ENCODE measurements around the gene GYS2.
"Not testable (repeated sequence)": the region's sequence is repeated elsewhere in the genome, so short reads cannot be mapped to it uniquely, and the experiment has no call there.

Gene GYS2

DNA sequence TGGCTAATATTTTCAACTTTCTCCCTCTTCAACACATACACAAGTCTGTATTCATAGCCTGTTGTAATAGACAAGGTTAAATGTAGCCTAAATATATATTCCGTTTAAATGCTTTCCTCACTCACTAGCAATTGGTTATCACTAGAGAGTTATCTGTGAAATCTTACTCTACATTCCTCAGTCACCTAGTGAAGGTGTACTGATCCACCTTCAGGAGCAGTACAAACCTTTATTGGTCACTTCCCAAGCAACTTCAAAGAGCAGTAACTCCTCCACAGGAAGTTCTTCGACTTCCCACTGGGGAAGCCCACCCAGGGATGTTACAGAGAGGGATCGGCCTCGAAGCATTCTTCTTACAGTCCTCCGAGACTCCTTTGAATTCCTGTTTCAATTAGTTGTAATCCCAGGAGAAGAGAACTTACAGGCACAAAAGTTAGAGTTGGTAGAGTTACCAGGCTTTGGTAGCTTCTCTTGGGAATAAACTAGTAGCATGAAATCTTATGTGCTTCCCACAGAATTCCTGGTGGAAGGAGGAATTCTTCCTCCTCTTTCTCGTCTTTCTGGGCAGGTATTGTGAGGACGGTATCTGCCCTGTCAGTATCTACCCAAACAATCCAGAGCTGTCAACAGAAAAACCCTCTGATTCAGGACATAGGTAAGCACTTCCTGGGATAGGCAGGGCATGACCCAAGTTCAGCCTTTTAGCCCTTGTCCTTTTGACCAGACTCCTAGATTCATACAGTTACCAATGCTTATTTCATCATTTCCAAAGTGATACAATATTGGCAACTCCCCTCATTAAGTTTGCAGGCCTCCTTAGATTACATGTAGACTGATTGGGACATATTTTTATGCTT lies at the start of gene GYS2:
TSS of gene GYS2 (minus strand) at position 603 of the 857 bp plus-strand sequence. CDS start at position 348, 255 bp downstream.
- no peak within 1 kb of the TSS for H3K4me3 ChIP-seq (ENCODE audit: low read depth, low read length)
- H3K27me3 ChIP-seq (ENCODE audit: control insufficient read depth, insufficient read depth, low read length) = no peaks in the 10 kb centered on the region
- H3K9ac ChIP-seq (ENCODE audit: low read depth, low read length) = no peak within 1 kb of the TSS
- H3K4me1 ChIP-seq (ENCODE audit: control insufficient read depth, insufficient read depth, low read length) = no peaks in the 10 kb centered on the region
- H3K36me3 ChIP-seq (ENCODE audit: control insufficient read depth, insufficient read depth, low read length) = no peaks in the 10 kb centered on the region
- no peaks in the 10 kb centered on the region for H3K9me3 ChIP-seq (ENCODE audit: control insufficient read depth, insufficient read depth, low read length)

DNA sequence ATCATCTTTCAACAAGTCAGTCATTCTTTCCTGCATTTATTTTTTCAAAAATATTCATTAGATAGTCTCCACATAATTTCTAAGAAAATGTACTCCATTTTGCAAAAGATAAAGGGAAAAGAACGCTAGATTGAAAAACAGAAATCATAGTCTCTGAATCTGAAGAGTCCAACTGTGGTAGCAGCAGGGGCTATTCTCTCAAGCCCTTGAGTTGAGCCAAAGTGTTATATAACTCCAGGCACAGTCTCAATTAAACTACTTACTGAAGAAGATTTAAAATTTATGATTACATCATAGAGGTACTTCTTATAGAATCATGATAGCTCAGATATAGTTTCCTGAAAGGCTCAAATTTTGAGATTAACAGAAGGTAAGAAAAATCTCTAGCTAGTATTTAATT lies 47.2 kb upstream of the GYS2 start:
- H3K27me3 ChIP-seq (ENCODE audit: control insufficient read depth, insufficient read depth, low read length) = no peaks in the 10 kb centered on the region
- no peak overlapping the region for H3K9ac ChIP-seq (ENCODE audit: low read depth, low read length)
- H3K4me1 ChIP-seq (ENCODE audit: control insufficient read depth, insufficient read depth, low read length) = peaks cover 10% of the 10 kb centered on the region
- no peak overlapping the region for H3K4me3 ChIP-seq (ENCODE audit: low read depth, low read length)
- H3K36me3 ChIP-seq (ENCODE audit: control insufficient read depth, insufficient read depth, low read length) = peaks cover 34% of the 10 kb centered on the region
- no peaks in the 10 kb centered on the region for H3K9me3 ChIP-seq (ENCODE audit: control insufficient read depth, insufficient read depth, low read length)

DNA sequence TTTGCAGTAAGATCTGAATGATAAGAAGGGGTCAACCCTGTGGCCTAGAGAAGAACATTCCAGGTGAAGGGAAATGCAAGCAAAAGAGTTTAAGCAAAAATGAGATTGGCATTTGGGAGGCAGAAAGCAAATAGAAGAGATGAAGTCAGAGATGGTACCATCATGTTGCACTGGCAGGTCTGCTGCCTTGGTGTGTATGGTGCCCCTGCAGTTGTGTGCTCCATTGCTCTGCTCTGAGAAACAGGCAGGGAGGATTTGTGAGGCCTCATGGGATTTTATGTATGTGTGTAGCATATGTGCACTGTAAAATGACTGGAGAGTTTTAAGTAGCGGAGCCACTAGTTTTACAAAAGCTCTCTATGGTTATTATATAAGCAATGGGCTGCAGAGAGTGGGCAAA lies 46.4 kb upstream of the GYS2 start:
- Histone ChIP-seq H3K36me3 (ENCODE audit: control insufficient read depth, insufficient read depth, low read length) (peaks cover 34% of the 10 kb centered on the region), H3K9me3 (ENCODE audit: control insufficient read depth, insufficient read depth, low read length) (no peaks in the 10 kb centered on the region), H3K4me3 (ENCODE audit: low read depth, low read length) (no peak overlapping the region), H3K4me1 (ENCODE audit: control insufficient read depth, insufficient read depth, low read length) (peaks cover 16% of the 10 kb centered on the region), H3K27me3 (ENCODE audit: control insufficient read depth, insufficient read depth, low read length) (no peaks in the 10 kb centered on the region), H3K9ac (ENCODE audit: low read depth, low read length) (no peak overlapping the region)

DNA sequence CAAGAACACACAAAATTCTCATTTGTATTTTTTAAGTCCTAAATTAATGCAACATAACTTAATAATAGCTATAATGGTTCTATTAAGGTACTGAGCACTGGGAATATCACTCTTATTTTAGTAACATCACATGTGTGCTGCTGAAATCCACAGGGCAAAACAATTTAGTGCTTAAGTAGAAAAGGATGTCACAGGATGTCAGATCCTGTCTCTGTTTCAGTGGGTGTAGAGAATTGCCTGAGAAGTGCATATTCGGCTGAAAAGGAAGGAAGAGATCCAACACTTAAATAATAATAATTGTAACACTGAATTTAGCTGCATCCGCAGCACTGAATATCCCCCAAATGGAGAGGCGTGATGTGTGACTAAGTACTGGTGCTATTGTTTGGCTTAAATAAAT lies 44.4 kb upstream of the GYS2 start:
- Histone ChIP-seq H3K4me1 (ENCODE audit: control insufficient read depth, insufficient read depth, low read length) (peaks cover 15% of the 10 kb centered on the region), H3K9ac (ENCODE audit: low read depth, low read length) (no peak overlapping the region), H3K27me3 (ENCODE audit: control insufficient read depth, insufficient read depth, low read length) (no peaks in the 10 kb centered on the region), H3K4me3 (ENCODE audit: low read depth, low read length) (no peak overlapping the region), H3K9me3 (ENCODE audit: control insufficient read depth, insufficient read depth, low read length) (no peaks in the 10 kb centered on the region), H3K36me3 (ENCODE audit: control insufficient read depth, insufficient read depth, low read length) (peaks cover 33% of the 10 kb centered on the region)

DNA sequence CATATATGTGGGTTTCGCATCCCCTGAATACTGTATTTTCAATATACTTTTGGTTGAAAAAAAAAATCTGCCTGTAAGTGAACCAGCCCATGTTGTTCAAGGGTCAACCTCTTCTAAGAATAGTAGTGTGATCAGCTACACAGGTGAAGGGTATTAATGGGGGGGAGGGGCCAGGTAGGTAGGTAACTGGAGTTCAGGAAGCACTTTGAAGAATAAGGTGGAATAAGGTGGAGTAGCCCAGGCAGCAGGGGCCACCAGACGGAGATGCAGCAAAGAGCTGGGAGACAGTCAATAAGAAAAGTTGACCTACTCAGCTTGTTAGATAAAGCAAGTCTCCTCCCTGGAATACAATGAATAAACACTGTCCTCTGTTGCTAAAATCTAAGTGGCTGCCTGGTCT lies 43.7 kb upstream of the GYS2 start:
- peaks cover 15% of the 10 kb centered on the region for H3K4me1 ChIP-seq (ENCODE audit: control insufficient read depth, insufficient read depth, low read length)
- H3K4me3 ChIP-seq (ENCODE audit: low read depth, low read length) = no peak overlapping the region
- H3K9me3 ChIP-seq (ENCODE audit: control insufficient read depth, insufficient read depth, low read length) = no peaks in the 10 kb centered on the region
- no peaks in the 10 kb centered on the region for H3K27me3 ChIP-seq (ENCODE audit: control insufficient read depth, insufficient read depth, low read length)
- H3K36me3 ChIP-seq (ENCODE audit: control insufficient read depth, insufficient read depth, low read length) = peaks cover 29% of the 10 kb centered on the region
- no peak overlapping the region for H3K9ac ChIP-seq (ENCODE audit: low read depth, low read length)

DNA sequence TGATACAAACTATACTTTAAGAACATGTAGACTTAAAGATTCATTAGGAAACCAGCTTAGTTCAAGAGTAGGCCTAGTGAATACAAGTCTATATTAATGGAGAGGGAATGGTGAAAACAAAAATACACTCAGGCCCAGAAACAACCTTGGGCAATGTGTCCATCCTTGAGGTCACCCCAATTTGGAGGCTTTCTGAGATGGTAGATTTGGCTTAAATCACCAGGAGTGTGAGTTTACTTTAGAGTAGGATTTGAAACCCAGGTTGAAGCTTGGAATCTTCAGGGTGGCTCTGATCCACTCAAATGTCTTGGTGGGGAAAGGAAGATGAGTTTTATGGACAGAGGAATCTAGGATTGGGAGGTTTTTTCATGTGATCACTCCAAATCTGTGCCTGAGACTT lies 42.5 kb upstream of the GYS2 start:
- Histone ChIP-seq H3K27me3 (ENCODE audit: control insufficient read depth, insufficient read depth, low read length) (no peaks in the 10 kb centered on the region), H3K4me3 (ENCODE audit: low read depth, low read length) (no peak overlapping the region), H3K9ac (ENCODE audit: low read depth, low read length) (no peak overlapping the region), H3K4me1 (ENCODE audit: control insufficient read depth, insufficient read depth, low read length) (peaks cover 13% of the 10 kb centered on the region), H3K36me3 (ENCODE audit: control insufficient read depth, insufficient read depth, low read length) (peaks cover 35% of the 10 kb centered on the region), H3K9me3 (ENCODE audit: control insufficient read depth, insufficient read depth, low read length) (no peaks in the 10 kb centered on the region)

DNA sequence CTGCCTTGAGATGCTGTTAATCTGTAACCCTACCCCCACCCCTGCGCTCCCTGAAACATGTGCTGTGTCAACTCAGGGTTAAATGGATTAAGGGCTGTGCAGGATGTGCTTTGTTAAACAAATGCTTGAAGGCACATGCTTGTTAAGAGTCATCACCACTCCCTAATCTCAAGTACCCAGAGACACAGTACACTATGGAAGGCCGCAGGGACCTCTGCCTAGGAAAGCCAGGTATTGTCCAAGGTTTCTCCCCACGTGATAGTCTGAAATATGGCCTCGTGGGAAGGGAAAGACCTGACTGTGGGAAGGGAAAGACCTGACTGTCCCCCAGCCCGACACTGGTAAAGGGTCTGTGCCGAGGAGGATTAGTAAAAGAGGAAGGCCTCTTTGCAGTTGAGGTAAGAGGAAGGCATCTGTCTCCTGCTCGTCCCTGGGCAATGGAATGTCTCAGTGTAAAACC lies 40.4 kb upstream of the GYS2 start:
- not testable (repeated sequence) for H3K9ac ChIP-seq (ENCODE audit: low read depth, low read length); H3K9me3 ChIP-seq (ENCODE audit: control insufficient read depth, insufficient read depth, low read length); H3K27me3 ChIP-seq (ENCODE audit: control insufficient read depth, insufficient read depth, low read length); H3K4me3 ChIP-seq (ENCODE audit: low read depth, low read length)
- H3K36me3 ChIP-seq (ENCODE audit: control insufficient read depth, insufficient read depth, low read length) = peaks cover 35% of the 10 kb centered on the region
- peaks cover 13% of the 10 kb centered on the region for H3K4me1 ChIP-seq (ENCODE audit: control insufficient read depth, insufficient read depth, low read length)

DNA sequence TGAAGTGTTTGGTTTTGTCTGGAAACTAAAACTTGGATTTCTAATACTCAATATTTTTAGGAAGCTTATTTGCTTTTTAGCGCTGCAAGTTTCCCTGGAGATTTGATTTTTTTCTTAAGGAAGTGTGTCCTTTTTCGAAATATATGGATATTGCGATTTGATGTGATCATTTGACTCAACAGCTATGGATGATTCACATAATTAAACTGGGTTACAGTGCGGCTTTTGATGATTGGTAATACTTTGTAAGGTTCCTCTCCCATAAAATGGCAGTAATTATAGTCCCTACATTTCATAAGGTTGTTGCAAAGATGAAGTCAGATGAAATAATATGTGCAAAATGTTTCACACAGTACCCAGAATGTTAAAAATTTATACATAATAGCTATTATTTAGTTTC lies 39.9 kb upstream of the GYS2 start:
- Histone ChIP-seq H3K4me1 (ENCODE audit: control insufficient read depth, insufficient read depth, low read length) (peaks cover 13% of the 10 kb centered on the region), H3K9me3 (ENCODE audit: control insufficient read depth, insufficient read depth, low read length) (no peaks in the 10 kb centered on the region), H3K36me3 (ENCODE audit: control insufficient read depth, insufficient read depth, low read length) (peaks cover 35% of the 10 kb centered on the region), H3K4me3 (ENCODE audit: low read depth, low read length) (no peak overlapping the region), H3K9ac (ENCODE audit: low read depth, low read length) (no peak overlapping the region), H3K27me3 (ENCODE audit: control insufficient read depth, insufficient read depth, low read length) (no peaks in the 10 kb centered on the region)

DNA sequence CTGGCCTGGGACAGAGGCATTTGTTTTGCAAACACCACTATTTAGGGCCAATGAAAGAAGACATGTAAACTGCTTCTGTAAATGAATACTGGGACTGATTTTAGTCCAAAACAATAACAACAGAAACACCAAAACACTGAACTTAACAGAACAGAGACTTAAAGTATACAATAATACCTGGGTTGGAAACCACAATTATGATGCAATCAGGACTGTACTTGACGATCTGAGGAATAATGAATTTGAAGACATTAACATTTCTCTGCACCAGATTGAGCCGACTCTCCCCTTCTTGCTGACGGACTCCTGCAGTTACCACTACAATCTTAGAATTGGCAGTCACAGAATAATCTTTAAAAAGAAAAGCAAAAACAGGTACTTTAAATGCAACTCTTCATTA lies 39.1 kb upstream of the GYS2 start:
- Histone ChIP-seq H3K4me3 (ENCODE audit: low read depth, low read length) (no peak overlapping the region), H3K36me3 (ENCODE audit: control insufficient read depth, insufficient read depth, low read length) (peaks cover 32% of the 10 kb centered on the region), H3K27me3 (ENCODE audit: control insufficient read depth, insufficient read depth, low read length) (no peaks in the 10 kb centered on the region), H3K9ac (ENCODE audit: low read depth, low read length) (no peak overlapping the region), H3K4me1 (ENCODE audit: control insufficient read depth, insufficient read depth, low read length) (peaks cover 13% of the 10 kb centered on the region), H3K9me3 (ENCODE audit: control insufficient read depth, insufficient read depth, low read length) (no peaks in the 10 kb centered on the region)

DNA sequence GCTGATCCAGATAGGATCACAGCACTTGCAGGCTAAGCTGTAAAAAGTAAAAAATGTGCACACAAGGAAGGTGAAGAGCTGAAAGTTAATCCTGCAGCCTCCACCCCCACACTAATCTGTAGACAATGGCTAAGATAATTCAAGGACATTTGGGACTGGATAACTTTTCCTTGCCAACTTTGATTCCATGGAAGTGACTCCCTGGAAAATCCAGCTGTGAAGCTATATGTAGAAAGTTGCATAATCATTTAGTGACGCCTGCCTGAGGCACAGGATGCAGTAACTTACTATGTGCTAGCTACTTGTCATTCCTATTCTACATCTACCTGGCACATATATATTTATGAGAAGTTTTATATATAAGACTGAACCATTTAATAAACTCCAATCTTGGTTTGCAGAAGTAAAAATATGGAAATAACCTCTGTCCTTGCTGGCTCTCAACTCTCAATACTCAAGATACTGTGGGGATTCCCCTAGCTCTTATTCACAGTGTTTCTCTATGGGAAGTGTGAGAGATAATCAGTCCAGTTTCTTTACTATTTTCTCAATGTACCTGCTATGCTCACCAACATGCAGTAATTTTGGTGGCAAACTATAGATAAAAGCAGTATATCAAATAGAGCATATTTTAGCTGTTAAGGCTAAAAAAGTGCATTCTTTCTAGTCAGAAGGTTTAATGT lies 38.2 kb upstream of the GYS2 start:
- Histone ChIP-seq H3K9me3 (ENCODE audit: control insufficient read depth, insufficient read depth, low read length) (no peaks in the 10 kb centered on the region), H3K36me3 (ENCODE audit: control insufficient read depth, insufficient read depth, low read length) (peaks cover 32% of the 10 kb centered on the region), H3K4me1 (ENCODE audit: control insufficient read depth, insufficient read depth, low read length) (peaks cover 13% of the 10 kb centered on the region), H3K4me3 (ENCODE audit: low read depth, low read length) (no peak overlapping the region), H3K27me3 (ENCODE audit: control insufficient read depth, insufficient read depth, low read length) (no peaks in the 10 kb centered on the region), H3K9ac (ENCODE audit: low read depth, low read length) (no peak overlapping the region)

DNA sequence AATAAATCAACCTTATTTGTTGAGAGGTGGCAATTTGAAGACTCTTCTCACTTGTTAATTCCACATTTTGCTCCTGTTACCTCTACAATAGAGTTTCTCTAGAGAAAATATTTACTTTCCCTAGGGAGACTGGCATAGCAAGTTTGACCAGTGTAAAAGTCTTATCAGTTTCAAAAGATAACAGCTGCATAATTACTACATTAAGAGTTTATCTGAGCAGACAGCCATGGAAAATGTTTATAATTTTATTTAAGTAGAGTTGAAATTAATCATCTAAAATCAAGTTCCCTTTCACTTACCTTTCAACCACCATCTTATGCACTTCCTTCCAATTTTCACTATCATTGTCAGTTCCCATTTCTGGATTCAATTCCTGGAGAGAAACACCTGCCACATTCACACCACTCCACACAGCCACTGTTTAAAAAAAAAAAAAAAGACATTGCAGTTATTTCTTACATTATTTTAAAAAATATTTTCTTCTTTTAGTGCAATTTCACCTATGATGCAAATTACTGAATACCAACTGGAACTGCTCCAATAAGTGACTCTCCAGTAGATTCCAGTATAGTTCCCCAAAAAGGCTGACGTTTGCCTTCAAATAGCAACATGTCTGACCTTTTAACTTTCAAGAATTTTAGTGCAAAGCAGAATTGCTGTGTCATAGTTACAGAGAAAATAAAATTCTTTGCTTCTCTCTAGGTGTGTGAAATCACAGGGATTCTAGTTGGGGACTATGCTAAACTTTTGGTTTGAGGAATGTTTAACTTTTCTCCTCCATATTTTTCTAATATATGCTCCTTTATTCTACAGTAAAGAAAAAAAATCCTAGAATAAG lies 33.6 kb upstream of the GYS2 start:
- H3K4me3 ChIP-seq (ENCODE audit: low read depth, low read length) = no peak overlapping the region
- no peaks in the 10 kb centered on the region for H3K27me3 ChIP-seq (ENCODE audit: control insufficient read depth, insufficient read depth, low read length)
- H3K9me3 ChIP-seq (ENCODE audit: control insufficient read depth, insufficient read depth, low read length) = no peaks in the 10 kb centered on the region
- H3K4me1 ChIP-seq (ENCODE audit: control insufficient read depth, insufficient read depth, low read length) = no peaks in the 10 kb centered on the region
- no peak overlapping the region for H3K9ac ChIP-seq (ENCODE audit: low read depth, low read length)
- H3K36me3 ChIP-seq (ENCODE audit: control insufficient read depth, insufficient read depth, low read length) = peaks cover 25% of the 10 kb centered on the region

All from iPS-15b (cell line).